Skin of body (tissue), 2 donors: ENCODE data around the gene CLCNKB. TPM values are rescaled to one million over a fixed set of nuclear protein-coding genes. Genes with fewer than 3 reads are reported as not detected.
"Not testable (repeated sequence)": the region's sequence is repeated elsewhere in the genome, so short reads cannot be mapped to it uniquely, and the experiment has no call there.

Source experiments
- DNase-seq: peaks from one replicate; lab custom pipeline; 2025; lab: John Stamatoyannopoulos, UW
- total RNA-seq: library from RNA; depleted of rRNA; stranded (reverse); fragments of >200 nt; gene quantifications from one replicate; pipeline ENCODE4 v1.2.3, GENCODE V29; 2014

Gene CLCNKB
- 0.20 TPM for total RNA-seq

DNA sequence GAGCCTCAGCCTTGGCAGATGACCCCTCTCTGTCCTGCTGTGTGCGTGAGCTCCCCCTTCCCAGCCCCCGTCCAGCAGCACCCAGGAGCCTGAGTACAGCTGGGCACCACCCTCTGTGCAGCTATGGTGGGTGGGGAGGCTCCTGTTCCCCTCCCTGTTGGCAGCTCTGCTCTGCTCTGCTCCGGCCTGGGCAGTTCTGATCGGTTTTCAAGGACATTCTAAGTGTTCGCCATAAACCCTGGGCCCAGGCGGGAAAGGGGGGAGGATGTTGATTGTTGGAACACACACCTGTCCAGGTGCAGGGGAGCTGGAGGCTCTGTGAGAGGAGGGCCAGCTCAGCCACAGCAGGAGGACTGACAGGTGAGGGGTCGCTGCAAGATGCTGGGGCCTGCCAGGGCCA is at the start of gene CLCNKB:
TSS of gene CLCNKB (plus strand) at position 262 of the 400 bp plus-strand sequence. CDS start 711 bp downstream, outside the sequence.
- no peak for DNase-seq

DNA sequence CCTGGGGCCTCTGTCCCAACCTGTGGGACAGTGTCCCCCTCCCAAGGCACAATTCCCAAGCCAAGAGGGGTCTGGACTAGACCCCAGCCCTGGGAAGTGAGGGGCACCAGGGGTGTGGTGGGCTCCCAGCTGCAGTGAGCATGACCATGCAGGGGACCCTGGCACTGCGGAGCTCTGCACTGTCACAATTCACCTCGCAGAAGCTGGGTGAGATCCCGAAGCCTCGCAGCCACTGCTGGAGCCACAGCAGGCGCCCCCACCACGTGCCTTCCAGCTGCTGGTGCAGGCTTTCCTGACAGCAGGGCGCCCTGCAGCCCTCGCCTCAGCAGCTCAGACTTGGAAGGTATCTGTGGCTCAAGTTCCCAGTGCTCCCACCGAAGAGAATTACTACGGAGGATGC is 49.5 kb upstream of the CLCNKB start:
- no peak for DNase-seq

DNA sequence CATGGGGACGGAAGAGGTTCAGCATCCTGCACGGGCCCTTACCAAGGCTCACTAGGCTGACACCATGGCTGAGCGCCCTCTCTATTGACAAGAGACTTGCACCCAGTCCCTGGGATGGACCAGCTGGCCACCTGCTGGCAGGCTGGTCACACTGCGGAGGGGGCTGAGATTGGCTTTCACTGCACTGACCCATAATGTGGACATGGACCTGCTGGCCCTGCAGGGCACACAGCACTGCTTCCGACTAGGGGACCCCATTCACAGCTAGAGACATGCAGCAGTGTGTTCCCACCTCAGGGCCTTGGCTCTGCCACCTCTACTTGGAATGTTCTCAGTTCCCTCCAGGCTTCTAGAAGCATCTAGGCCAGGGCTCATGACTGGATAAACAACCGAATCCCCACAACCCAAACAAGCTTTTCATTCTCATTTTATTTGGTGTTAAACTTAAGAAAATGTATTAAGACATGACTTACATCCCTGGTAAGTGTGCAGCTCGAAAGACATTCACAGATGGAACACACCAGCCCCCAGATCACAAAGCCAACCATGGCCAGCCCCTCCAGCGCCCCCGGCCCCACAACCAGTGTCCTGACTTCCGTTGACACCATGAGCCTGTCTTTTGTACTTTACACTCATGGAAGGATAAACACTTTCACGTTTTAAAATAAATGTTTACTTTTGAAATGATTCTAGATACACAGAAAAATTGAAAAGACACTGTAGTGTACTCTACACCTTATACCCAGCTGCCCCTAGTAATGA is 48.8 kb upstream of the CLCNKB start:
- DNase-seq = no peak

GRCh38 chr1:15997076-15997585 is 46.5 kb upstream of the CLCNKB start:
- no peak for DNase-seq

DNA sequence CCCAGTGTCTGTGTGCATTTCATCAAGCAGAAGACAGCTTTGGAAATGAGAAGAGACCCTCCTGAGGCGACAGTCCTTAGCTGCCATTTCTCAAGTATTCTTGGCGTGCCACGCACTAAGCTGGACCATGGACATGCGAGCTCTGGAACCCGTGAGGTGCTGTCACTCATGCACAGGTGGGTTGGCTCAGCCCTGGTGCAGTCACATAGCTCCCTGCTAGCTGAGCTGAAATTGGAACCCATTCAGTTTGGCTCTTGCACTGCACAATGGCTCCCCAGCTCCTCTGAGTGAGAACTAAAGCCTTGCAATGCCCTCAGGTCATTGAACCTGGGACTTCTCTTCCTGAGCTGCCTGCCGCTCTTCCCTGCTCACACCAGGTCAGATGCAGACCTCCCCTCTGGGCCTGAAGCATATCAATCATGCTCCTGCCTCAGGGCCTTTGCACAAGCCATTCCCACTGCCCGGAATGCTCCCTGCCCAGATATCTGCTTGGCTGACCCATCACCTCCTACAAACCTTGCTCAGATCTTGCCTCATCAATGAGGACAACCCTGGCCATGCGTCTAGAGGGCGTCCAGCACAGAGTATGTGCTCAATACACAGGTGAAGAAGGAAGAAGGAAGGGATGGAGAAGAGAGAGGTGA is 45.8 kb upstream of the CLCNKB start:
- DNase-seq = no peak

DNA sequence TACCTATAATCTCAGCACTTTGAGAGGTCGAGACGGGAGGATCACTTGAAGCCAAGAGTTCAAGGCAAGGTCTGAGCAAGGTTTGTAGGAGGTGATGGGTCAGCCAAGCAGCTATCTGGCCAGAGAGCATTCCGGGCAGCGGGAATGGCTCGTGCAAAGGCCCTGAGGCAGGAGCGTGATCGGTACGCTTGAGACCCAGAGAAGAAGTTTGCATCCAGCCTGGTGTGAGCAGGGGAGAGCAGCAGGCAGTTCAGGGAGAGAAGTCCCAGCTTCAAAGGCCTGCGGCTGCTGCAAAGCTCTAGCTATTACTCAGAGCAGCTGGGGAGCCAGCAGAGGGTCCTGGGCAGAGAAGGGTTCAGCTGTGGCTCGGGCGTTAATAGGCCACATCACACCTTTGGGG is 44.7 kb upstream of the CLCNKB start:
- DNase-seq = no peak

GRCh38 chr1:16001274-16001673 is 42.3 kb upstream of the CLCNKB start:
- DNase-seq = not testable (repeated sequence)

- no peak for DNase-seq
Measured at GRCh38 chr1:16005597-16005996, 38.0 kb upstream of the CLCNKB start.

DNA sequence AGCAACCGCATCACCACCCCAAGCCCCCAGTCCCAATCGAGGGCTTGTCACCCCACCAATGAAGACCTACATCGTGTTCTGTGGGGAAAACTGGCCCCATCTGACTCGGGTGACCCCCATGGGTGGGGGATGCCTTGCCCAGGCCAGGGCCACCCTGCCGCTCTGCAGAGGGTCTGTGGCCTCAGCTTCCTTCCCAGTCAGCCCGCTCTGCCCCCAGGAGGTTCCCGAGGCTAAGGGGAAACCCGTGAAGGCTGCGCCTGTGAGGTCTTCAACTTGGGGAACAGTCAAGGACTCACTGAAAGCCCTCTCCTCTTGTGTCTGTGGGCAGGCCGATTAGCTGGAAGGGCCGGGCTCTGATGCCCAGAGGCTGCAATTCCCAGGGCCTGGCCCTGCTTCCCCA is 37.6 kb upstream of the CLCNKB start:
- DNase-seq = no peak

DNA sequence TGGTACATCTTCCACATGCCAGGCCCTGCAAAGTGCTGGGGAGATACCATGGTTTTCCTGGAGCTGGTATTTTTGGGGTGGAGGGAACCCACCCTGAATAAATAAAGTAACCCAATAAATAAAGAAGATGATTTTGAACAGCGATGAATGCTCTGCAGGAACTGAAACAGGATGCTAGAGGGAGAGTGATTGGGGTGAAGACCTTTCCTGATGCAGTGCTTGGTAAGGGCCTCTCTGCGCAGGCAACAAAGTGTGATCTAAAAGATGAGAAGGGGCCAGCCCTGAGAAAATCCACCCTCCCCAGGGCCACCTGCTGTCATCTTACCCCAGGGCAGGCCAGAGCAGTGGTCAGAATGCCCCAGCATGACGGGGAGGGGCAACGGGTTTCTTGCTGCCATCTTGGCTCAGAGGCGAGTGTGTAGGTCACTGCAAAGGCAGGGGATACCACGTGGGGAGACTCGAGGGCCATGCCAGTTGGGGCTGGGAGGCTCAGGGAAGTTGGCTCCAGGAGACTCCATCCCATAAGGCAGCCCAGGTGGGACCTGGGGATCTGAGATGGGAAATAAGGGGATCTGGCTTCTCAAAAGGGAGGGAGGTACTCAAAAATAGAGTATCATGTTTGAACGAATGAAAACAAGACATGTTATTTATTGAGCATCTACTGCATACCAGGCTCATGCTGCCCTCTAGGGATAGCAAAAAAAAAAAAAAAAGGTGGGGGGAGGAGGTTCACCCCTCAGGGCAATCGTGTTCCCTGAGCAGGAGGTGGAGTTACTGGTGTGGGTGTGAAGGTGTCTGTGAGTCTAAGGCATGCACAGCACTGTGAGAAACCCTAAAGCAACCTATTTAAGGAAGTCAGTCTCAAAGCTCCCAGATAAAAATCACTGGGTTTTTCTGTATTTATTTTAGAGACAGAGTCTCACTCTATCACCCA is 36.8 kb upstream of the CLCNKB start:
- DNase-seq = no peak

DNA sequence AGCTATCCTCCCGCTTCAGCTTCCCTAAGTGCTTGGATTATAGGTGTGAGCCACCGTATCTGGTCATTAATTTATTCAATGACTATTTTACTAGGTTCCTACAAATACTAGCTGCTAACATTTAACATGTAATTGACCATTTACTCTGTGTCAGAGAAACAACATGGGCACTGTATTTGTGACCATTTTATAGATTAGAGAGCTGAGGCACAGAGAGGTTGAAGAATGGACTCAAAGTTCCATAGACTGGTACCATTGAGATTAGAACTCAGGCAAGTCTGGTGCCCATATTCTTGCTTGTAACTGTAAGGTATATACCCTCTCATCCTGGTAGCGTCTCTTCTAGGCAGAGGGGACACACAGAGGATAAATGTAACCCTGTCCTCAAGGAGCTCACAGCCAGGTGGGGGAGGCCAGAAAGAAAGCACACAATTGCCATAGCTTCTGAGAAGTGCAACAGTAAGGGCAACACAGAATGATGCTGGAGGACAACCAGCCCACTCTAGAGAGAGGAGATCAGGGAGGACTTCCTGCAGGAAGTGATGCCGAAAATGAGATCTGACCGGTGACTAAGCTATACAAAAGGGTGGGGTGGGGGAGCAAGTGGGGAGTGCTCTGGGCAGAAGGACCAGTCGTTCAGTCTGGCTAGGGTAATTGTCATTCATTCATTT is 35.8 kb upstream of the CLCNKB start:
- DNase-seq = no peak

DNA sequence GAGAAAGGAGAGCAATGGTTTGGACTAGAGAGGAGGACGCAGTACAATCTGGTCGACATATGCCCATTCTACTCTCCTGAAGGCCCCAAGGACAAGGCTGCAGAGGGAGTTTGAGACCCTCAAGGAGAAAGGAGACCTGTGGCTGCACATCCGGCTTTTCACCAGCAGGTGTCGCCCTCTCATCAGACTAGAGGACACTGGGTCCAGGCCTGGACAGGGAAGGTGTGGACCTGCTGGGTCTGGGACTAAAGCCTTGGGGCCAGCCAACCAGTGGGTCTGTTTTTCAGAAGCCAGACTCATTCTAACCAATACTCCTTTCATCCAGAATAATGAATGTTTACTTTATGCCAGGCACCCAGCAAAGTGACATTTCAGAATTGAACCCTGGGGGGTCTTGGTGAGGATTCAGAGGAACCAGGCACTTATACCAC is 34.5 kb upstream of the CLCNKB start:
- peak; percentile 39 for DNase-seq

- no peak for DNase-seq
Measured at GRCh38 chr1:16009678-16010077, 33.9 kb upstream of the CLCNKB start.

DNA sequence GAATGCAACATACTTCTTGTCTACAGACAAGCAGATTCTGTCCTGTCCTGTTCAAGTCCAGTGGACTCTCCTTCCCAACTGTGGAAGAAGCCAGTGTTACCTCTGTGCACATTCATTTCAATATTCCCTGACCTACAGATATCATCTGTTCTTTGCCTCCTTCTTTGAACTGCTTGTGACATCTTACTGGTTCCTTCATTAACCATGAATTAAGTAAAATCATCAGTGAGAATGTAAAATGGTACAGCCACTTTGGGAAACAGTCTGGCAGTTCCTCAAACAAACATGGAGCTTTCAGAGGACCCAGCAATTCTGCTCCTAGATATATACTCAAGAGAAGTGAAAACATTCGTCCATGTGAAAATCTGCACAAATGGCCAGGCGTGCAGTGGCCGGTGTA is 32.7 kb upstream of the CLCNKB start:
- DNase-seq = no peak

DNA sequence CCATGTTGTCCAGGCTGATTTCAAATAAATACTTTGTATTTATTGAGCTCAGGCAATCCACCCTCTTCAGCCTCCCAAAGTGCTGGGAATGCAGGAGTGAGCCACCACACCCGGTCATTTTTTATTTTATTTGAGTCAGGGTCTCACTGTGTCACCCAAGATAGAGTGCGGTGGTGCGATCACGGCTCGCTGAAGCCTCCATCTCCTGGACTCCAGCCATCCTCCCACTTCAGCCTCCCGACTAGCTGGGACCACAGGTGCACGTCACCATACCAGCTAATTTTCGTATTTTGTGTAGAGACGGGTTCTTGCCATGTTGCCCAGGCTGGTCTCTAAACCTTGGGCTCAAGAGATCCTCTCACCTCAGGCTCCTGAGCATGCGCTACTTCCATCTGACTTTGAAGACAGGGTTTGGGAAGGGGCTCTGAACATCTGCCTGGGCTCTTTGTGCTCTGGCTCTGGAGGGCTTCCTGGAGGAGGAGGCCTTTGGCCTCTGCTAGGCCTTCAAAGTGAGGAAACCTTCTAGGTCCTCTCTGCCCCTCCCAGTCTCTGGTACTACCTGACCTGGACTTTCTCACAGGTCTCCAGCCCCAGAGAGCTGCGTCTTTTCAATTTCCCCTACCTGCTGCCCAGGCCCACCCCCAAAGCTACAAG is 31.5 kb upstream of the CLCNKB start:
- DNase-seq = no peak

DNA sequence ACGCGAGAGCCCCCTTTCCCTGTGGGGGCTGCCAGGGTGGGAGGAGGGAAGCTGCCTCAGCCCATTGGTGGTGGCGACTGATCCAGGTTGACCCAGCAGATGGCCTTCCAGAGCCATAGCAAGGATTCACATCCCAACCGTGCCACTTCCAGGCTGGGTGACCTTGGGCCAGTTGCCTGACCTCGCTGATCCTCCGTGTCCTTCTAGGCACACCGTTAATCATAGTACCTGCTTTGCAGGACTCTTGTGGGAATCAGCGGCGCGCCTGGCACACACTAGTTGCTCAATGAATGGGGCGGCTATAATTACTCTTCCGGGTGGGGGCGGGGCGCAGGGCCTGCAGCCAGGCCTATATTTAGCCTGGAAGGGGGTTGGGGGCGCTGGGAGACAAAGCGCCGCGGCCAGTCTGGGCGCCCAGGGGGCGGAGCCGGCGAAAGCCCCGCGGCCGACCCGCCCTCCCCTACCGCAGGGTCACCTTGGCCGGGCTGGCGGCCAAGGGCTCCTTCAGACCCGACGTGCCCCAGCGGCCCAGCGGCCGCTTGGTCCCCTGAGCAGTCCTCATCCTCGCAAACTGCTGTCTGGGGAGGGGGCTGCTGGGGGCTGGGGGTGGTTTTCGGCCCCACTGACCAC is 30.9 kb upstream of the CLCNKB start:
- no peak for DNase-seq

GRCh38 chr1:16013220-16013907 is 30.2 kb upstream of the CLCNKB start:
- peak; percentile 60 for DNase-seq

- DNase-seq = no peak
Measured at GRCh38 chr1:16013908-16014258, 29.7 kb upstream of the CLCNKB start.
